GM19395 (cell line): Measurements from ENCODE around the gene ZNF653.
"Not testable (repeated sequence)": the region's sequence is repeated elsewhere in the genome, so short reads cannot be mapped to it uniquely, and the experiment has no call there.

Experiments
- ATAC-seq: cut with Tn5 transposase; IDR thresholded peaks from one replicate; pipeline ENCODE4 v1.9.1; 2021; ENCODE audit warnings: mild to moderate bottlenecking, moderate library complexity; ENCODE audit not compliant: unreplicated experiment

The ZNF653 gene

GRCh38 chr19:11457831-11458230 is 47.8 kb downstream of the ZNF653 start:
- no peak for ATAC-seq

DNA sequence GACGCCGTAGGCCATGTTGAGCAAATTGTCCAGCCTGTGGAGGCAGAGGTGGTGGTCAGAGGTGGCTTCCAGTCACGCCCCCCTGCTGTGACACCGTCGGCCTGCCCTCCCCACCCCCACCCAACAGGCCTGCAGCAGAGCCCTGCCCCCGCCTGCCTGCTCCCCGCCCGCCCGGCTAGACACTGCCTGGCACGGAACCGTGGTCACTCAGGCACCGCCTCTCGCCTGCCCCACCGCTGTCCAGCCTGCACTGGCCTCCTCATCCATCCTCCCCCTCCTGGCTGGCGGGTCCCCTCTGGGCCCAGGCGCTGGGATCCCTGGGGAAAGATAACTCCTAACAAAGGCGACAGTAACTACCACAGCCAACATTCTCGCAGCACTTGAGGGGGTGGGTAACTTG is 48.5 kb downstream of the ZNF653 start:
- no peak for ATAC-seq

GRCh38 chr19:11456659-11457058 is 49.0 kb downstream of the ZNF653 start:
- no peak for ATAC-seq

GRCh38 chr19:11455233-11455554 is 50.4 kb downstream of the ZNF653 start:
- ATAC-seq: not testable (repeated sequence)

DNA sequence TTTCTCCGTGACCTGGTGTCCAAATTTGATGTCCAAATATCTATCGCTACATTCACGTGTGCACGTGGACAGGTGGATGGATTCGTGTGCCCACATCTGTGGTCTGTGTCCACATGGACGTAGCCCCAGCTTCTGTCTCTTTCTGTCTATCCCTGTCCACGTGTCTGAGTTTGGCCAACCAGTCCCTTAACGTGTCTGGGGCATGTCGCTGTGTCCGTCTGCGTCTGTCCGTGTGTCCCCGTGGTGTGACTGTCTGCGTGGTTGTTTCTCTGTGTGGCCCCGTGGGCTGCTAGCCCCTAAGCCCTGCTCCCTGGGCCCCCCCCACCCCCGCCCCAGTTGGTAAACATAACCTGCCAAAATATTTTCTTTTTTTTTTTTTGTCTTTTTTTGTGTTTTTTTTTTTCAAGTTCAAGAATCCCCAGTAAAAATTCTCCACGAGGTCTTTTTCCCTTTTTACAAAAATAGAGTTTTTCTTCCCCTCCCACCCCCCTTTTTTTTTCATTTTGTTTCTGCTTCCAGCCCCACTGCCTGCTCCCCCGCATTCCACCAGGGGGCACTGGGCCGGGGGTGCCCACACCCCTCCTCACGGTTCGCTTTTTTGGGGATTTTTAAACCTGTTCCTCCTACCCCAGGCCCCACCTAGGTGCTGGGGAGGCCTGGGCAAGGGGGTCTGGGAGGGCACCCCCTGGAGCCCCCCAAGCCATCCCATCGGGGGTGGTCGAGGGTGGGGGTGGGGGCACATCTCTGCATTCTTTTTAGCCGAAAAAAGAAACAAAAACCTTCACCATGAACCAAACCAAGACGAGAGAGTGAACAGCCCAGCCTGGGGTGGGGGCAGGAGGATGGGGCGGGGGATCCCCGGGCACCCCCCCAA is 51.9 kb downstream of the ZNF653 start:
- ATAC-seq: no peak

DNA sequence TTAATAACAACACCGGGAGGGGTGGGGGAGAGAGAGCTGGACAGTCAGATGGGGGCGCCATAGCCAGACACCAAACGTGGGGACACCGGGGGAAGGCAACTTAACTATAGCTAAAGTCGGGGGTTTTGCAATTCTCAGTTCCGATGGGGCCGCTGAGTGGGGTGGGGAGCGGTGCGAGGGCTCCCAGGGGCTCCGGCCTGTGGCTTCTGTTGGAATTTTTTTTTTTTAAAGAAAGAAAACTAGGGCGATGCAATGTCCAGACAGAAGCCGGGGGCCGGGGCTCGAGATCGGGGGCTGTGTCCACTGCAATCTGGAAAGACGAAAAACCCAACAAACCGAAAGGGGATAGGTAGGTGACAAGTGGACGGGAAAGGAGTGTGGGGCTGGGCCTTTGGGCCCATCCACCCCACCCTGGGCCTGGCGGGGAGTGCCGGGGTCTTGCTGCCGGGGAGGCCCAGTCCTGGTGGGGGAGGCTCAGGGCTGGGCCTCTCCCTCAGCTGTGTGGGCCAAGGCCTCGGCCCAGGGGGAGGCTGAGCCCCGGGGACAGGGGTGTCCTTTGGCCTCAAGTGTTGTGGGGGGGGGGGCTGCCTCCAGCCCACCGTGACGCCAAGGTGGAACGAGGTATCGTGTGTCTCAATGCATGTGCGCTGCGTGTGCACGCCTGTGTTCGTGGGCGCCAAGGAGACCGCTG is 52.9 kb downstream of the ZNF653 start:
- ATAC-seq: no peak

- no peak for ATAC-seq
These were observed 53.6 kb downstream of the ZNF653 start for GRCh38 chr19:11451871-11452619.

GRCh38 chr19:11451327-11451870 is 54.2 kb downstream of the ZNF653 start:
- ATAC-seq: no peak

- no peak for ATAC-seq
These were observed 54.9 kb downstream of the ZNF653 start for GRCh38 chr19:11450570-11451326.

DNA sequence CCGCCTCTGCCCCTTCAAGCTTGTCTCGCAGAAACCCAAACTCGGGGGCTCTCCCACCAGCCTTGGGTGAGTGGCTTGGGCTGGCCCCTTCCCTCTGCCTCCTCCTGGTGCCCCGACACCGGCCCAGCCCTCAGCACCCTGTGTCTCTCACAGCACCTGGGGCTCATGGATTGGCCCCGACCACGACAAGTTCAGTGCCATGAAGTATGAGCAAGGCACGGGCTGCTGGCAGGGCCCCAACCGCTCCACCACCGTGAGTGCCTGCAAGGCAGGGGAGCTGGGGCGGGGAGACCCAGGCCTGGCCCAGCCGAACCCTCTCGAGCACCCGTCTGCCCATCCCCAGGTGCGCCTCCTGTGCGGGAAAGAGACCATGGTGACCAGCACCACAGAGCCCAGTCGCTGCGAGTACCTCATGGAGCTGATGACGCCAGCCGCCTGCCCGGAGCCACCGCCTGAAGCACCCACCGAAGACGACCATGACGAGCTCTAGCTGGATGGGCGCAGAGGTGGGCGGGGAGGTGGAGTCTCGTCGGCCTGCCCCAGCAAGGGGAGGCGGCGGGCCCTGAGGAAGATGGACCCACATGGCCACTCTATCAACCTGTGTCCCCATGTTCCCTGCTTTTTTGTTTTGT is 56.6 kb downstream of the ZNF653 start:
- no peak for ATAC-seq

DNA sequence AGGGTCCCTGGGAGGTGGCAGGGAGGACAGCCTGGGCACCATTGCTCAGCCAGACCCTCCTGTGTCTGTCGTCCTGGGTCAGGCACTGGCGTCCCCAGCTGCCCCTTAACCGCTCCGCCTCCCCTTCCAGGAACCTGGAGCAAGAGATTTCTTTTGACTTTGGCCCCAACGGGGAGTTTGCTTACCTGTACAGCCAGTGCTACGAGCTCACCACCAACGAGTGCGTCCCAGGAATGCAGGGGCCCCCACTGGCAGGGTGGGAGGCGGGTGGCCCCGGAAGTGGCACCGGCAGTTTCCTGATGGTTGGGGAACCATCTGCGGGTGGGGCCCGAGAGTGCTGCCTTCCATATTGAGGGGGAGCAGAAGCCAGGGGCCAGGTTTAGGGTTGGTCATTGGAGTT is 57.2 kb downstream of the ZNF653 start:
- ATAC-seq: no peak

DNA sequence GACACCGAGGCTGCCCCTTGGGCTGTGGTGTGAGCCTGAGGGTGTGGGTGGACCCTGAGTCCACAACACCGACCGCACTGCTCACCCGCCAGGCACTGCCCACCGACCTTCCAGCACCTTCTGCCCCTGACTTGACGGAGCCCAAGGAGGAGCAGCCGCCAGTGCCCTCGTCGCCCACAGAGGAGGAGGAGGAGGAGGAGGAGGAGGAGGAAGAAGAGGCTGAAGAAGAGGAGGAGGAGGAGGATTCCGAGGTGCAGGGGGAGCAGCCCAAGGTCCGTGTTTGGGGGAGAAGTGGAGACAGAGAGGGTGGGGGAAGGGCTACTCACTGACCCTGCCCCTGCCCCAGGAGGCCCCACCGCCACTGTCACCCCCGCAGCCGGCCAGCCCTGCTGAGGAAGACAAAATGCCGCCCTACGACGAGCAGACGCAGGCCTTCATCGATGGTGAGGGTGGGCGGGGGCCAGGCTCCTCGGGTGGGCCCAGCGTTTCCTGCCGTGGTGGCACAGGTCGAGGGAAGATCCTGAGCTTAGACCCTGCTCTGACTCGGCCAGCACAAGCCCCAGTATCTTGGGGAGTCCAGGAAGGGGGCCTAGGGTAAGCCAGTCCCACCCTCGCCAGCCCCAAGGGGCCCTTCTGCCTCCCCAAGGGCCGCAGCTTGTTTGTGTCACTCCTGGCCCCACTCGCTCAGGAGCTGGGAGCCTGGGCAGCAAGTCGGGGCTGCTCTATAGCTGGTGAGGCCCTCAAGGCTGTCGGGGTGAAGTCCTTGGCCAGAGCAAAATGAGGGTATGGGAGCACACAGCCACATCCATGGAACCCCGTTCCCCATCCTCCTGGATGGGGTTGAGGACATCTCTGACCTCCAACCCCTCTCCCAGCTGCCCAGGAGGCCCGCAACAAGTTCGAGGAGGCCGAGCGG is 58.0 kb downstream of the ZNF653 start:
- no peak for ATAC-seq

DNA sequence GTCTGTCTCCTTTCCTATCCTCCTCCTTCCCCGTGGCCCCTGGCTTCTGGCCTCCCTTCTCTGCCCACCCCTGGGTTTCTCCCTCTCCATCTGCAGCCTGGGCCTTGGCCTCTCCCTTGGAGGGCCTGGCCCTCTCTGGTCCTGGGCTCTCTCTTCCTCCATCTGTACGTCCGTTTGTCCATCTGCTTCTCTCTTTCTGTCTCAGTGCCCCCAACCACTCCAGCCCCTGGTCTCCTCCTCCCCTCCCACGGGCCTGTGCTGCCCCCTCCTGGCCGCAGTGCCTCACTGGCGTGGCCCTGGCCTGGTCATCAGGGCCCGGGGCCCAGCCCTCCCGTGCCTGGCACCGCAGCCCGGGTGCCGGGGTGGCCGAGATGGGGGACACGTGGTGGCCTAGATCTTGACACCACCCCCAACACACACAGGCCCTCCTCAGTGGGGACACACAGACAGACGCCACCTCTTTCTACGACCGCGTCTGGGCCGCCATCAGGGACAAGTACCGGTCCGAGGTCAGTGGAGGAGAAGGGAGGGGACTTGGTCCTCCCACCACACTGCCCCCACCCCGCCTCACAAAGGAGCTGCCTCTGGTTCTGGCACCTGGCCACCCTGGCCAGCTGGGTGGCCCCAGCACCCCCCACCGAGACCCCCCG is 58.9 kb downstream of the ZNF653 start:
- ATAC-seq: no peak

GRCh38 chr19:11446271-11446651 is 59.4 kb downstream of the ZNF653 start:
- ATAC-seq: no peak

GRCh38 chr19:11445141-11445540 is 60.5 kb downstream of the ZNF653 start:
- ATAC-seq: no peak

DNA sequence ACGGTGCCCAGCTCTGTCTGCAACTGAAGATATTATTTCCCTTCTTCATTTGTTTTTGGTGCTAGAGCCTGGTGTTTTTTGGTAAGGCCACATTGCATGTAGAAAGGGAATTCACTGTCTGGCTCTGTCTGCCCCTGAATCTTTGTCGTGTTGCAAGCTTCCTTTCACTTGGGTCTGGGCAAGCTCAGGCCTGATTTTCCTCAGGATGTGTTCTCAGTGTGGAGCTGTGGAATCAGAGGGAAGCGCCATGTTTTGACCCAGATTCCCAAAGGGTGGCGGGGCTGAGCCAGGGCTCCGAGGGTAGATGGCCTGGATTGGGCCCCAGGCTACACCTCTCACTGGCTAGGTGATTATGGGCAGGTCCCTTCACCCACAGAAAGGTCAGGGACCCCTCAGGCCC is 61.6 kb downstream of the ZNF653 start:
- ATAC-seq: no peak

DNA sequence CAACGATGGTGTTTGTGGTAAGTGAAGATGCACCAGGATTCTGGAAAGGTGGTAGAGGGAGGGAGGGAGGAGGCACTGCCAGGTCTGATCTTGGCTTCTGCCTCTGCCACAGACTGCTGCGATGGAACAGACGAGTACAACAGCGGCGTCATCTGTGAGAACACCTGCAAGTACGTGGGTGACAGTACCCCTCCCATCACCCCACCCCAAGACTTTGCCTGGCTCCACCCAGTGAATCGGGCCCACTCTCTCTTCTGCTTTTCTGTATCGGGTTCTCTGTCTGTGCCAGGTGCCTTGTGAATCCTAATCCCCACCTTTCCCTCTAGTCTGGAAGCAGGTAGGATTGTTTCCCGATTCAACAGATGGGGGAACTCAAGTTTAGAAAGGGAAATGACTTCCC is 67.7 kb downstream of the ZNF653 start:
- no peak for ATAC-seq

- ATAC-seq: no peak
These were observed 69.8 kb downstream of the ZNF653 start for GRCh38 chr19:11435833-11436313.
